Body of pancreas (tissue), 4 donors: ENCODE measurements around the gene NVL. TPM values are rescaled to one million over a fixed set of nuclear protein-coding genes. Genes with fewer than 3 reads are reported as not detected.

ENCODE experiments used
- ATAC-seq: fragments of 150-250 bp; one replicate; pipeline ENCODE4 v1.9.1; 2016
- DNase-seq, 4 donors: peaks; one replicate each; pipeline ENCODE4 v3.0.0-alpha.2; 2019
- H3K27ac ChIP-seq, 4 donors: fragments of 200-600 bp; sonication (generic); 1 replicate in 3 of 4; 2 replicates in 1 of 4; pipeline versions ENCODE4 v1.5.1 to v1.6.1; 2016 to 2019; ENCODE audit warnings: mild to moderate bottlenecking in 1 of 4, mixed read lengths in 1 of 4, moderate library complexity in 1 of 4
- H3K27me3 ChIP-seq, 2 donors: fragments of 200-600 bp; sonication (generic); one replicate each; pipeline ENCODE4 v1.6.0; 2016; ENCODE audit warnings: mild to moderate bottlenecking in 1 of 2
- H3K36me3 ChIP-seq, 2 donors: fragments of 200-600 bp; sonication (generic); replicated peaks in 1 of 2; 2 replicates each; pipeline ENCODE4 v1.5.1; 2016; ENCODE audit warnings: low read depth in 2 of 2; ENCODE audit not compliant: insufficient read depth in 1 of 2
- H3K4me1 ChIP-seq: fragments of 200-600 bp; sonication (generic); one replicate; pipeline ENCODE4 v1.6.0; 2016
- H3K4me3 ChIP-seq, 2 donors: fragments of 200-600 bp; sonication (generic); 1 replicate in 1 of 2; 2 replicates in 1 of 2; pipeline ENCODE4 v1.5.1; 2016 to 2019
- H3K9me3 ChIP-seq, 3 donors: fragments of 200-600 bp; sonication (generic); 1 replicate in 2 of 3; 2 replicates in 1 of 3; pipeline ENCODE4 v1.5.1; 2016
- CTCF ChIP-seq, 7 experiments: fragments of 450-650 bp in 4 of 7; fragments of 200-600 bp in 3 of 7; sonication (generic) in 3 of 7; IDR thresholded peaks; one replicate each; pipeline ENCODE4 v1.5.1; 2016 to 2019; ENCODE audit warnings: antibody characterized with exemption in 7 of 7
- POLR2A ChIP-seq, 3 donors: fragments of 450-650 bp; IDR thresholded peaks; one replicate each; pipeline ENCODE4 v1.6.1; 2016; ENCODE audit warnings: antibody characterized with exemption in 3 of 3, mild to moderate bottlenecking in 2 of 3
- WGBS, 2 donors: methylation state at CpG; one replicate each; pipeline ENCODE4 v1.1.5; 2017; 5-methylcytosine and 5-hydroxymethylcytosine counted together
- intact Hi-C: fragments of 100-400 bp; cut with DNase I; formaldehyde crosslinking; loops from one replicate; pipeline ENCODE4 v1.15.1; 2023
- total RNA-seq, 2 donors: library from RNA; depleted of rRNA; stranded (reverse); fragments of >200 nt; gene quantifications; one replicate each; pipeline ENCODE4 v1.1.0, GENCODE V29; 2016

Gene NVL
- total RNA-seq, 2 donors from 2014 or later = 24.6 to 31.0 TPM

GRCh38 chr1:224287714-224288113 lies 42.3 kb downstream of the NVL start:
- H3K36me3 ChIP-seq = peaks cover 0 to 22% of the 10 kb centered on the region in 2 donors
- no peaks in the 10 kb centered on the region for H3K4me1 ChIP-seq
- intact Hi-C loops = no loop called here
- no peaks in the 10 kb centered on the region for H3K27me3 ChIP-seq
- WGBS, 2 donors = 89 to 92% methylated on average over 2 of the region's 2 CpGs
- no peak overlapping the region for H3K27ac ChIP-seq
- H3K4me3 ChIP-seq = no peak overlapping the region
- no peak for ATAC-seq
- no peaks in the 10 kb centered on the region for H3K9me3 ChIP-seq
- TF ChIP-seq CTCF (IDR thresholded peaks at IDR 0.05) = no peak
- TF ChIP-seq POLR2A (IDR thresholded peaks at IDR 0.05) = no peak
- no peak for DNase-seq

- H3K4me1 ChIP-seq = no peaks in the 10 kb centered on the region
- H3K4me3 ChIP-seq = no peak overlapping the region
- TF ChIP-seq POLR2A (IDR thresholded peaks at IDR 0.05) (no peak), CTCF (IDR thresholded peaks at IDR 0.05) (no peak)
- no peak for DNase-seq
- no peak overlapping the region for H3K27ac ChIP-seq
- H3K9me3 ChIP-seq = no peaks in the 10 kb centered on the region
- ATAC-seq = no peak
- WGBS, 2 donors = 94 to 95% methylated on average over 3 of the region's 3 CpGs
- peaks cover 4 to 16% of the 10 kb centered on the region in 2 donors for H3K36me3 ChIP-seq
- H3K27me3 ChIP-seq = no peaks in the 10 kb centered on the region
- intact Hi-C loops = no loop called here
Observed at GRCh38 chr1:224282140-224282539, 47.8 kb downstream of the NVL start.

- H3K9me3 ChIP-seq = no peaks in the 10 kb centered on the region
- no peaks in the 10 kb centered on the region for H3K4me1 ChIP-seq
- DNase-seq (no peak), ATAC-seq (no peak)
- H3K4me3 ChIP-seq = no peak overlapping the region
- peaks cover 8 to 10% of the 10 kb centered on the region in 2 donors for H3K36me3 ChIP-seq
- no peaks in the 10 kb centered on the region for H3K27me3 ChIP-seq
- no peak for TF ChIP-seq CTCF (IDR thresholded peaks at IDR 0.05)
- no peak for TF ChIP-seq POLR2A (IDR thresholded peaks at IDR 0.05)
- intact Hi-C loops = no loop called here
- WGBS, 2 donors = 60 to 71% methylated on average over 3 of the region's 3 CpGs
- no peak overlapping the region for H3K27ac ChIP-seq
Observed at GRCh38 chr1:224276771-224277487, 53.0 kb downstream of the NVL start.

GRCh38 chr1:224274970-224275626 lies 54.9 kb downstream of the NVL start:
- Histone ChIP-seq H3K36me3 (peaks cover 6 to 8% of the 10 kb centered on the region in 2 donors), H3K9me3 (no peaks in the 10 kb centered on the region), H3K27ac (no peak overlapping the region), H3K4me1 (no peaks in the 10 kb centered on the region), H3K4me3 (no peak overlapping the region), H3K27me3 (no peaks in the 10 kb centered on the region)
- intact Hi-C loops = no loop called here
- TF ChIP-seq POLR2A (IDR thresholded peaks at IDR 0.05) (no peak), CTCF (IDR thresholded peaks at IDR 0.05) (no peak)
- DNase-seq (no peak), ATAC-seq (no peak)
- WGBS, 2 donors = 93 to 99% methylated on average over 6 of the region's 6 CpGs
